HFFc6 (cell line): Measurements from ENCODE around the gene ZNF865. TPM values are rescaled to one million over a fixed set of nuclear protein-coding genes. Genes with fewer than 3 reads are reported as not detected.

Source experiments
- DNase-seq: peaks from one replicate; pipeline ENCODE4 v3.0.0-alpha.2; 2018
- H3K27ac Mint-ChIP-seq: 2 replicates; pipeline ENCODE4 v1.8.0; 2020; ENCODE audit warnings: mild to moderate bottlenecking, mixed read lengths
- H3K27me3 Mint-ChIP-seq: 2 replicates; pipeline ENCODE4 v1.8.0; 2021; ENCODE audit warnings: mild to moderate bottlenecking, moderate library complexity, mixed read lengths; ENCODE audit not compliant: insufficient read depth
- H3K36me3 Mint-ChIP-seq: 2 replicates; pipeline ENCODE4 v1.8.0; 2021; ENCODE audit warnings: low read depth, mixed read lengths
- H3K4me1 Mint-ChIP-seq: 2 replicates; pipeline ENCODE4 v1.8.0; 2020; ENCODE audit warnings: low read depth, mixed read lengths
- H3K4me3 Mint-ChIP-seq: 2 replicates; pipeline ENCODE4 v1.8.0; 2020; ENCODE audit warnings: mild to moderate bottlenecking, moderate library complexity, mixed read lengths
- H3K9me3 Mint-ChIP-seq: 2 replicates; pipeline ENCODE4 v1.8.0; 2020; ENCODE audit warnings: mild to moderate bottlenecking, mixed read lengths
- total RNA-seq, 6 experiments: library from RNA; stranded (reverse); fragmentation: NEBNext Ultra II Directional; extraction: Animal tissue kit (Norgen Biotek cat#: 25700); gene quantifications; 2 replicates in 1 of 6; 3 replicates in 5 of 6; pipeline ENCODE4 v1.2.3, GENCODE V29; 2021
- TF ChIP-seq, protein P1 (sequence below): fragments of 200-600 bp; sonication (generic); IDR thresholded peaks from 2 replicates; pipeline ENCODE4 v1.5.0; 2021; ENCODE audit warnings: antibody characterized with exemption, mild to moderate bottlenecking

ZNF865 gene
- total RNA-seq, 6 experiments from 2014 or later: 13.3 to 14.1 (median 13.8) TPM

DNA sequence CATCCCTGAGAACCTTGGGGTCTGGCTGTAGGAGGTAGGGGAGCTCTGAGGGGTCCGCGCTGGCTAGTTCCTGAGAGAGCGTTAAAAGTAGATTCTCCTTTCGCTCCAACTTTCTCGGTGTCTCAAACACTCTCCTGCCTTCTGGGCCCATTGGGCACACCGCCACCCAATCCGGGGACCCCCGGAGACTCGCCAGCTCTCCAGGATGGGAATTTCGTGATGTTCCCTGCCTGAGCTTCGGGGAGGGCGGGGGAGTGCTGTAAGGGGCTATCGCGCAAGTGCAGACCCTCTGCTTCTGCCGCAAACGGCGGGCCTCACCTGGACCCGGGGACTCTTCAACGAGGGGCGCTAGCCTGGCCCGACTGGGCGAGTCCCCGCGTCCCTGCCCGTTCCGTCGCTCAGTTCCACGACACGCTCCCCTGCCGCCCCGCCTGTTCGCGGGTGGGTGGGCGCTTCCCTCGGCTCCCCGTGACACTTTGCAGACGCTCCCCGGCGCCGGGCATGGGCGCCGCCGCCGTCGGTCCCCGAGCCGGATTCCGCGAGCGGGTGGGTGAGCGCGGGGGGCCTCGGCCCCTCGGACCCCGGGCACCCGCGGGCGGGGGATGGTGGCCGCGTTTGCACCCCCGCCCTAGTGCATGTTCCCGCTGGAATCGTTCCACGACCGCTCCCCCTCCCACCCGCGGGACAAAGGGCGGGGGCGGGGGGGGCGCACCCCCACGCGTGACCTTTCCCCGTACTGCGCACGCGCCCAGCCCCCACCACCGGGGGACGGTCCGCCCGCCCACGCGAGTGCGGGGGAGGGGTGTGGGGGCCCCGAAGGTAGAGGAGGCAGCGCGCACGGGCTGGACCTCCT lies 42.5 kb downstream of the ZNF865 start, which contains the start of gene CCDC106:
CCDC106 (plus strand) TSS at position 481 of the 853 bp plus-strand sequence. CDS start 835 bp downstream, outside the sequence.
- Mint-ChIP-seq H3K4me3 (peak within 1 kb of the TSS; percentile 85), H3K27ac (peak within 1 kb of the TSS; percentile 69), H3K9me3 (no peaks in the 10 kb centered on the region), H3K36me3 (peaks cover 13% of the 10 kb centered on the region), H3K27me3 (peaks cover 5% of the 10 kb centered on the region), H3K4me1 (peaks cover 25% of the 10 kb centered on the region)
- TF ChIP-seq, protein P1, sequence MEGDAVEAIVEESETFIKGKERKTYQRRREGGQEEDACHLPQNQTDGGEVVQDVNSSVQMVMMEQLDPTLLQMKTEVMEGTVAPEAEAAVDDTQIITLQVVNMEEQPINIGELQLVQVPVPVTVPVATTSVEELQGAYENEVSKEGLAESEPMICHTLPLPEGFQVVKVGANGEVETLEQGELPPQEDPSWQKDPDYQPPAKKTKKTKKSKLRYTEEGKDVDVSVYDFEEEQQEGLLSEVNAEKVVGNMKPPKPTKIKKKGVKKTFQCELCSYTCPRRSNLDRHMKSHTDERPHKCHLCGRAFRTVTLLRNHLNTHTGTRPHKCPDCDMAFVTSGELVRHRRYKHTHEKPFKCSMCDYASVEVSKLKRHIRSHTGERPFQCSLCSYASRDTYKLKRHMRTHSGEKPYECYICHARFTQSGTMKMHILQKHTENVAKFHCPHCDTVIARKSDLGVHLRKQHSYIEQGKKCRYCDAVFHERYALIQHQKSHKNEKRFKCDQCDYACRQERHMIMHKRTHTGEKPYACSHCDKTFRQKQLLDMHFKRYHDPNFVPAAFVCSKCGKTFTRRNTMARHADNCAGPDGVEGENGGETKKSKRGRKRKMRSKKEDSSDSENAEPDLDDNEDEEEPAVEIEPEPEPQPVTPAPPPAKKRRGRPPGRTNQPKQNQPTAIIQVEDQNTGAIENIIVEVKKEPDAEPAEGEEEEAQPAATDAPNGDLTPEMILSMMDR: no peak
- peak; percentile 24 for DNase-seq

DNA sequence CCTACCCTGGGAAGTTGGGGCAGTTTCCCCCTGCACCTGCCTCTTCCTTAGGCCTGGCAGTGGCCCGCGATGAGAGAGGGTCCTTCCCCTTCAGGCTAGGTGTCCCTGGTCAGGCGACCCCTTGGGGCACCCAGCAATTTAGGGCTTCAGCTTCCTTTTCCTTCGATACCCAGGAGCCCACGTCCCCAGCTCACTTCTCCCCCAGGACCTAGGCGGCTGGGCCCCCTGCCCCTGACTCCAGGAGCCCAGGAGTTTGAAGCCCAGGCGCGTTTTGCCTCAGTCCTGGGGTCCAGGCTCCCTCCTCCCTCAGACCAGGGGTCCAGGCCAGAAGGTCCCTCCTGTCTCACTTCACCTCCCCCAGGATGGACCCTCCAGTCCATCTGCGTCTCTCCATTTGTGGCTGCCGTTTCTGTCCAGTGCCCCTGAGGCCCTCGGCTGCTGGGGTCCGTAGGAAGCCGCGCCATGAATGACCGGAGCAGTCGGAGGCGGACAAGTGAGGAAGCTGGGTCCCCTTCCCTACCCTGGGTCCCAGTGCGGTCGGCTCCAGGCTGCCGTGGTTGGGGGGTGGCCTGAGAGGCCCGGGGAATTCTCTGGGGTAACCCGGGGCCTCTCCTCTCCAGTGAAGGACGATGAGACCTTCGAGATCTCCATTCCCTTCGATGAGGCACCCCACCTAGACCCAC lies 43.3 kb downstream of the ZNF865 start:
- TF ChIP-seq, protein P1: no peak
- DNase-seq: no peak
- H3K36me3 Mint-ChIP-seq: peaks cover 7% of the 10 kb centered on the region; the same call in 1 of the 2 replicates
- peaks cover 1% of the 10 kb centered on the region for H3K27me3 Mint-ChIP-seq
- H3K4me3 Mint-ChIP-seq: peak overlapping the region; percentile 85
- peaks cover 18% of the 10 kb centered on the region for H3K4me1 Mint-ChIP-seq
- no peaks in the 10 kb centered on the region for H3K9me3 Mint-ChIP-seq
- H3K27ac Mint-ChIP-seq: peak overlapping the region; percentile 57; the same call in 1 of the 2 replicates

DNA sequence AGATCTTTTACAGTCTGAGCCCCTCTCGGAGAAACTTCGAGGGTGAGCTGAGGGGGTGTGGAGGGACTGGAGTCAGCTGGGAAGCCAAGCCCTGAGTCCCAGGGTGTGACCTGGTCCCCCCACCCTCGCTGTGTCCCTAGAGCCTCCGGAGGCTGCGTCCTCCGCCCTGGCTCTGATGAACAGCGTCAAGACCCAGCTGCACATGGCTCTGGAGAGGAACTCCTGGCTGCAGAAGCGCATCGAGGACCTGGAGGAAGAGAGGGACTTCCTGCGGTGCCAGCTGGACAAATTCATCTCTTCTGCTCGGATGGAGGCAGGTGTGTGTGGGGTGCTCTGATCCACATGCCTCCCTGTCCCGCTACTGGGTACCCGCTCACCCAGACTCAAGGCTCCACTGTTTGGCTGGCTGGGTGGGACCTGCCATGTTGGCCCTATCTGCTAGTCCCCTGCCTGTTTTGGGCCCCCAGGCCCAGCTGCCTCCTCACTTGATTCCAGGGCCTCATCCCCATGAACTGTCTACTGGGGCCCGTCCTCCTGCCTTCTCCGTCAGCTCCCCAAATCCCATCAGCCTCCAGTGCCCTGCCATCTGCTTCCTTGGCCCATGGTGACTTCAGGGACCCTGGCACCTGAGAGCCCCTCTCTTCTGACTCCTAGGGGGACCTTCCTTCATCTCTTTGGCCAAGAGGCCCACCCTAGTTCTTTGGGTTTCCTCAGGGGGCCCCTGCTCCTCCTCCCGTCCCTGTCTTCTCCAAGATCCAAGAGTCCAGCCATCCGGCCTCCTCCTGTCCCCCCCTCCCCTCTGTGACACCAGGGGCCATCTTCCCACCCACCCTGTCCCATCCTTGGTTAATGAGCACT lies 44.0 kb downstream of the ZNF865 start:
- Mint-ChIP-seq H3K36me3 (peaks cover 7% of the 10 kb centered on the region; the same call in 1 of the 2 replicates), H3K4me3 (peak overlapping the region; percentile 85), H3K9me3 (no peaks in the 10 kb centered on the region), H3K27ac (no peak overlapping the region), H3K27me3 (peaks cover 4% of the 10 kb centered on the region), H3K4me1 (peaks cover 18% of the 10 kb centered on the region)
- DNase-seq: no peak
- TF ChIP-seq, protein P1: no peak

GRCh38 chr19:55650126-55650557 lies 44.7 kb downstream of the ZNF865 start:
- Mint-ChIP-seq H3K27ac (no peak overlapping the region), H3K27me3 (peaks cover 4% of the 10 kb centered on the region), H3K4me3 (no peak overlapping the region), H3K9me3 (no peaks in the 10 kb centered on the region), H3K36me3 (peaks cover 6% of the 10 kb centered on the region; the same call in 1 of the 2 replicates), H3K4me1 (peaks cover 18% of the 10 kb centered on the region)
- TF ChIP-seq, protein P1: no peak
- DNase-seq: no peak
